A549 (cell line): ENCODE measurements around the gene ASCL5. TPM values are rescaled to one million over a fixed set of nuclear protein-coding genes. Genes with fewer than 3 reads are reported as not detected.

Source experiments
- ATAC-seq, 2 experiments: fragments of 200-7000 bp in 1 of 2; fragments of >200 bp in 1 of 2; cut with Nextera tagmentation in 1 of 2; cut with Tn5 transposase in 1 of 2; 3 replicates each; pipeline versions ENCODE4 v1.8.0 to v1.9.1; 2018 to 2020; ENCODE audit warnings: mild to moderate bottlenecking in 1 of 2, moderate library complexity in 1 of 2
- CTCF ChIA-PET: fragments of 300-600 bp; sonication (Branson Sonifier 250); formaldehyde crosslinking; extraction: SDS; loops from one replicate; lab custom pipeline; 2021; ENCODE audit warnings: antibody characterized with exemption, inconsistent platforms; lab: Yijun Ruan, JAX
- POLR2A ChIA-PET: fragments of 350-600 bp; formaldehyde crosslinking; extraction: SDS; loops from one replicate; lab custom pipeline; 2021; ENCODE audit warnings: antibody characterized with exemption, inconsistent platforms; lab: Yijun Ruan, JAX
- DNase-seq, 2 experiments: peaks; one replicate each; pipeline versions ENCODE4 v3.0.0 to v3.0.0-alpha.2; 2011 to 2016; ENCODE audit warnings: low read depth in 1 of 2, low spot score in 1 of 2
- FAIRE-seq: peaks from 2 replicates; lab custom pipeline; 2011; peaks lifted over from hg19 to GRCh38; lab: Jason Lieb, UNC
- H3K27ac ChIP-seq, 2 experiments: fragments of >200 bp; sonication (Bioruptor Twin); formaldehyde crosslinking; 3 replicates each; pipeline ENCODE4 v1.5.1; 2016 to 2017
- H3K4me1 ChIP-seq: fragments of >200 bp; sonication (Bioruptor Twin); formaldehyde crosslinking; 3 replicates; pipeline ENCODE4 v1.6.1; 2016
- H3K4me2 ChIP-seq: fragments of >200 bp; sonication (Bioruptor Twin); formaldehyde crosslinking; 3 replicates; pipeline ENCODE4 v1.6.1; 2016
- H3K4me3 ChIP-seq: fragments of >200 bp; sonication (Bioruptor Twin); formaldehyde crosslinking; 3 replicates; pipeline ENCODE4 v1.5.1; 2016
- H3K9me3 ChIP-seq: fragments of >200 bp; sonication (Bioruptor Twin); formaldehyde crosslinking; 3 replicates; pipeline ENCODE4 v1.6.1; 2016
- BHLHE40 ChIP-seq: IDR thresholded peaks from 2 replicates; pipeline ENCODE4 v1.6.1; 2012; ENCODE audit warnings: low read depth, low read length, inconsistent platforms
- CBX2 ChIP-seq: fragments of 200-600 bp; sonication (generic); IDR thresholded peaks from 2 replicates; pipeline ENCODE4 v1.6.1; 2016; ENCODE audit warnings: low read depth, mild to moderate bottlenecking, borderline replicate concordance
- CBX8 ChIP-seq: fragments of 200-600 bp; sonication (generic); IDR thresholded peaks from 2 replicates; pipeline ENCODE4 v1.6.1; 2016
- CHD4 ChIP-seq: fragments of 200-600 bp; sonication (generic); IDR thresholded peaks from 2 replicates; pipeline ENCODE4 v1.6.1; 2016; ENCODE audit warnings: antibody characterized with exemption, mild to moderate bottlenecking, borderline replicate concordance
- EHMT2 ChIP-seq: fragments of 200-600 bp; sonication (generic); IDR thresholded peaks from 2 replicates; pipeline ENCODE4 v1.6.1; 2016; ENCODE audit warnings: antibody characterized with exemption, low read depth, mild to moderate bottlenecking, moderate library complexity
- EP300 ChIP-seq, 2 experiments: fragments of >200 bp; sonication (Bioruptor Twin); formaldehyde crosslinking; IDR thresholded peaks; 2 replicates in 1 of 2; 3 replicates in 1 of 2; pipeline ENCODE4 v1.6.1; 2016 to 2017
- ESRRA ChIP-seq: fragments of 150-350 bp; IDR thresholded peaks from 2 replicates; pipeline ENCODE4 v1.6.1; 2014; ENCODE audit warnings: mild to moderate bottlenecking, low read length, borderline replicate concordance
- FOSB ChIP-seq: fragments of 250-450 bp; sonication (Bioruptor Pico); IDR thresholded peaks from 2 replicates; pipeline ENCODE4 v1.5.0; 2020; ENCODE audit warnings: mild to moderate bottlenecking, moderate library complexity
- FOSL2 ChIP-seq, 2 experiments: fragments of 450-650 bp in 1 of 2; fragments of >200 bp in 1 of 2; sonication (Bioruptor Twin) in 1 of 2; formaldehyde crosslinking; IDR thresholded peaks; 2 replicates each; pipeline versions ENCODE4 v1.5.0 to v1.6.1; 2016 to 2020; ENCODE audit warnings: mild to moderate bottlenecking in 1 of 2, moderate library complexity in 1 of 2
- FOXS1 ChIP-seq: fragments of 250-450 bp; sonication (Bioruptor Pico); IDR thresholded peaks from 2 replicates; pipeline ENCODE4 v1.5.0; 2020; ENCODE audit warnings: mild to moderate bottlenecking, moderate library complexity
- HEYL ChIP-seq: fragments of 250-450 bp; sonication (Bioruptor Pico); IDR thresholded peaks from 2 replicates; pipeline ENCODE4 v1.8.0; 2021; ENCODE audit warnings: mild to moderate bottlenecking, moderate library complexity
- JUN ChIP-seq, 2 experiments: fragments of >200 bp; sonication (Bioruptor Twin); formaldehyde crosslinking; IDR thresholded peaks; 2 replicates in 1 of 2; 3 replicates in 1 of 2; pipeline ENCODE4 v1.6.1; 2016 to 2017
- JUNB ChIP-seq: fragments of >200 bp; sonication (Bioruptor Twin); formaldehyde crosslinking; IDR thresholded peaks from 2 replicates; pipeline ENCODE4 v1.6.1; 2016
- MAFK ChIP-seq: fragments of 450-650 bp; IDR thresholded peaks from 2 replicates; pipeline ENCODE4 v1.6.1; 2014; ENCODE audit not compliant: partially characterized antibody
- MYC ChIP-seq: IDR thresholded peaks from 2 replicates; pipeline ENCODE4 v1.6.1; 2012; ENCODE audit warnings: mild to moderate bottlenecking, inconsistent platforms, low read length, improper control_type of control experiment, borderline replicate concordance
- PHF8 ChIP-seq: fragments of 200-600 bp; sonication (generic); IDR thresholded peaks from 2 replicates; pipeline ENCODE4 v1.6.1; 2016; ENCODE audit warnings: low read depth, mild to moderate bottlenecking, antibody characterized with exemption, moderate library complexity, borderline replicate concordance
- POLR2A ChIP-seq: IDR thresholded peaks from 2 replicates; pipeline ENCODE4 v1.6.1; 2012; ENCODE audit warnings: mild to moderate bottlenecking, low read length
- RAD21 ChIP-seq, 2 experiments: fragments of >200 bp in 1 of 2; sonication (Bioruptor Twin) in 1 of 2; formaldehyde crosslinking in 1 of 2; IDR thresholded peaks in 1 of 2; conservative IDR thresholded peaks in 1 of 2; 2 replicates in 1 of 2; 3 replicates in 1 of 2; pipeline ENCODE4 v1.6.1; 2012 to 2018; ENCODE audit warnings: inconsistent platforms in 1 of 2
- RFX5 ChIP-seq: fragments of 450-650 bp; IDR thresholded peaks from 2 replicates; pipeline ENCODE4 v1.7.1; 2014; ENCODE audit warnings: antibody characterized with exemption, mild to moderate bottlenecking, moderate library complexity
- SREBF2 ChIP-seq: fragments of 450-650 bp; IDR thresholded peaks from 2 replicates; pipeline ENCODE4 v1.6.1; 2014; ENCODE audit warnings: mild to moderate bottlenecking, moderate library complexity
- TFCP2L1 ChIP-seq: fragments of 250-450 bp; sonication (Bioruptor Pico); IDR thresholded peaks from 2 replicates; pipeline ENCODE4 v1.5.0; 2021; ENCODE audit warnings: mild to moderate bottlenecking
- TP53 ChIP-seq: fragments of 250-450 bp; sonication (Bioruptor Pico); IDR thresholded peaks from 2 replicates; pipeline ENCODE4 v1.5.0; 2021; ENCODE audit warnings: mild to moderate bottlenecking, moderate library complexity
- ZC3H11A ChIP-seq: fragments of 450-650 bp; IDR thresholded peaks from 2 replicates; pipeline ENCODE4 v1.6.1; 2014; ENCODE audit warnings: antibody characterized with exemption, mild to moderate bottlenecking
- ZNF302 ChIP-seq: fragments of 250-450 bp; sonication (Bioruptor Pico); IDR thresholded peaks from 2 replicates; pipeline ENCODE4 v1.9.0; 2021; ENCODE audit warnings: inconsistent platforms, mild to moderate bottlenecking, moderate library complexity
- WGBS: methylation state at CpG from one replicate; pipeline ENCODE4 v1.1.6; 2017; ENCODE audit errors: missing lambda C conversion rate; 5-methylcytosine and 5-hydroxymethylcytosine counted together
- polyA plus RNA-seq, 4 experiments: library from polyadenylated mRNA; depleted of rRNA in 3 of 4; stranded (reverse); fragments of >200 nt; fragmentation: RNase III in 1 of 4; extraction: RNeasy Plus Mini Kit Qiagen cat#74134 plus additional on column Dnase treatment in 1 of 4; gene quantifications; 2 replicates in 3 of 4; 3 replicates in 1 of 4; pipeline ENCODE4 v1.2.3, GENCODE V29; 2011 to 2017
- TF ChIP-seq, protein P1 (sequence below): IDR thresholded peaks from 2 replicates; pipeline ENCODE4 v1.6.1; 2012
- TF ChIP-seq, protein P2 (sequence below): fragments of >200 bp; sonication (Bioruptor Twin); formaldehyde crosslinking; IDR thresholded peaks from 3 replicates; pipeline ENCODE4 v1.5.1; 2016
- TF ChIP-seq, protein P3 (sequence below): IDR thresholded peaks from 2 replicates; pipeline ENCODE4 v1.6.1; 2012
- TF ChIP-seq, protein P4 (sequence below): fragments of 250-450 bp; sonication (Bioruptor Pico); IDR thresholded peaks from 2 replicates; pipeline ENCODE4 v1.5.0; 2021; ENCODE audit warnings: mild to moderate bottlenecking, moderate library complexity, borderline replicate concordance
- TF ChIP-seq, protein P5 (sequence below): IDR thresholded peaks from 2 replicates; pipeline ENCODE4 v1.6.1; 2012; ENCODE audit warnings: low read depth, borderline replicate concordance
- TF ChIP-seq, protein P6 (sequence below): fragments of 250-450 bp; sonication (Bioruptor Pico); IDR thresholded peaks from 2 replicates; pipeline ENCODE4 v1.5.0; 2020; ENCODE audit warnings: low read depth, mild to moderate bottlenecking, moderate library complexity

The ASCL5 gene
- polyA plus RNA-seq, 2 of the 4 experiments (the other 2 are of a cell fraction) = 0.09 TPM; not detected in 1

DNA sequence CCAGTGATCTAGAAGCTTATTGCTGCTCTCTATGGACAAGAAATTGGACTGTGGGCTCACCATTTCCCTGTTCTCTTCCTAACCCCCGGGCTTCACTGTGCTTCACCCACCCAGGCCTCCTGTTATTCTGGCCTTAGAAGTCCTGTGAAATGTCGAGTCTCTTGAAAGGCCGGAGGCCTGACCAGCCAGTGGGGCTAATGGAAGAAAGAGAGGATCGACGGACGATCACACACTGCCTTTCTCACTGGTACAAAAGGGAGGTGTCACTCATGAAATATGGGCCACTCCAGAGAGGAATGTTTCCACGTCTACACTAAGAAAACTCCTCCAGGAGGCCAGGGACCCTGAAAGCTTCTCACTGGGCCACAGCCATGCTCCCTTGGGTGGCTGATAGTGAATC lies 50.9 kb downstream of the ASCL5 start:
- no peak overlapping the region for H3K4me2 ChIP-seq
- no peak overlapping the region for H3K4me3 ChIP-seq
- no peaks in the 10 kb centered on the region for H3K4me1 ChIP-seq
- FAIRE-seq (no peak), DNase-seq (no peak), ATAC-seq (no peak)
- 56% methylated on average over 7 of the region's 7 CpGs for WGBS
- POLR2A ChIA-PET = no interaction called here
- no peak overlapping the region for H3K27ac ChIP-seq
- no peak for TF ChIP-seq CBX8
- TF ChIP-seq, protein P1, sequence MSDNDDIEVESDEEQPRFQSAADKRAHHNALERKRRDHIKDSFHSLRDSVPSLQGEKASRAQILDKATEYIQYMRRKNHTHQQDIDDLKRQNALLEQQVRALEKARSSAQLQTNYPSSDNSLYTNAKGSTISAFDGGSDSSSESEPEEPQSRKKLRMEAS = no peak
- no peak for TF ChIP-seq SREBF2
- TF ChIP-seq JUN (IDR thresholded peaks at IDR 0.05) = no peak
- TF ChIP-seq JUNB = no peak
- TF ChIP-seq RFX5 = no peak
- TF ChIP-seq, protein P2, sequence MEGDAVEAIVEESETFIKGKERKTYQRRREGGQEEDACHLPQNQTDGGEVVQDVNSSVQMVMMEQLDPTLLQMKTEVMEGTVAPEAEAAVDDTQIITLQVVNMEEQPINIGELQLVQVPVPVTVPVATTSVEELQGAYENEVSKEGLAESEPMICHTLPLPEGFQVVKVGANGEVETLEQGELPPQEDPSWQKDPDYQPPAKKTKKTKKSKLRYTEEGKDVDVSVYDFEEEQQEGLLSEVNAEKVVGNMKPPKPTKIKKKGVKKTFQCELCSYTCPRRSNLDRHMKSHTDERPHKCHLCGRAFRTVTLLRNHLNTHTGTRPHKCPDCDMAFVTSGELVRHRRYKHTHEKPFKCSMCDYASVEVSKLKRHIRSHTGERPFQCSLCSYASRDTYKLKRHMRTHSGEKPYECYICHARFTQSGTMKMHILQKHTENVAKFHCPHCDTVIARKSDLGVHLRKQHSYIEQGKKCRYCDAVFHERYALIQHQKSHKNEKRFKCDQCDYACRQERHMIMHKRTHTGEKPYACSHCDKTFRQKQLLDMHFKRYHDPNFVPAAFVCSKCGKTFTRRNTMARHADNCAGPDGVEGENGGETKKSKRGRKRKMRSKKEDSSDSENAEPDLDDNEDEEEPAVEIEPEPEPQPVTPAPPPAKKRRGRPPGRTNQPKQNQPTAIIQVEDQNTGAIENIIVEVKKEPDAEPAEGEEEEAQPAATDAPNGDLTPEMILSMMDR = no peak
- TF ChIP-seq HEYL (CRISPR knock-in tag) = no peak
- TF ChIP-seq, protein P3, sequence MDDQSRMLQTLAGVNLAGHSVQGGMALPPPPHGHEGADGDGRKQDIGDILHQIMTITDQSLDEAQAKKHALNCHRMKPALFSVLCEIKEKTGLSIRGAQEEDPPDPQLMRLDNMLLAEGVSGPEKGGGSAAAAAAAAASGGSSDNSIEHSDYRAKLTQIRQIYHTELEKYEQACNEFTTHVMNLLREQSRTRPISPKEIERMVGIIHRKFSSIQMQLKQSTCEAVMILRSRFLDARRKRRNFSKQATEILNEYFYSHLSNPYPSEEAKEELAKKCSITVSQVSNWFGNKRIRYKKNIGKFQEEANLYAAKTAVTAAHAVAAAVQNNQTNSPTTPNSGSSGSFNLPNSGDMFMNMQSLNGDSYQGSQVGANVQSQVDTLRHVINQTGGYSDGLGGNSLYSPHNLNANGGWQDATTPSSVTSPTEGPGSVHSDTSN = no peak
- no peak for TF ChIP-seq PHF8
- TF ChIP-seq, protein P4, sequence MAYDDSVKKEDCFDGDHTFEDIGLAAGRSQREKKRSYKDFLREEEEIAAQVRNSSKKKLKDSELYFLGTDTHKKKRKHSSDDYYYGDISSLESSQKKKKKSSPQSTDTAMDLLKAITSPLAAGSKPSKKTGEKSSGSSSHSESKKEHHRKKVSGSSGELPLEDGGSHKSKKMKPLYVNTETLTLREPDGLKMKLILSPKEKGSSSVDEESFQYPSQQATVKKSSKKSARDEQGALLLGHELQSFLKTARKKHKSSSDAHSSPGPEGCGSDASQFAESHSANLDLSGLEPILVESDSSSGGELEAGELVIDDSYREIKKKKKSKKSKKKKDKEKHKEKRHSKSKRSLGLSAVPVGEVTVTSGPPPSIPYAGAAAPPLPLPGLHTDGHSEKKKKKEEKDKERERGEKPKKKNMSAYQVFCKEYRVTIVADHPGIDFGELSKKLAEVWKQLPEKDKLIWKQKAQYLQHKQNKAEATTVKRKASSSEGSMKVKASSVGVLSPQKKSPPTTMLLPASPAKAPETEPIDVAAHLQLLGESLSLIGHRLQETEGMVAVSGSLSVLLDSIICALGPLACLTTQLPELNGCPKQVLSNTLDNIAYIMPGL = no peak
- TF ChIP-seq FOXS1 (CRISPR knock-in tag) = no peak
- TF ChIP-seq, protein P5, sequence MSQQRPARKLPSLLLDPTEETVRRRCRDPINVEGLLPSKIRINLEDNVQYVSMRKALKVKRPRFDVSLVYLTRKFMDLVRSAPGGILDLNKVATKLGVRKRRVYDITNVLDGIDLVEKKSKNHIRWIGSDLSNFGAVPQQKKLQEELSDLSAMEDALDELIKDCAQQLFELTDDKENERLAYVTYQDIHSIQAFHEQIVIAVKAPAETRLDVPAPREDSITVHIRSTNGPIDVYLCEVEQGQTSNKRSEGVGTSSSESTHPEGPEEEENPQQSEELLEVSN = no peak
- TF ChIP-seq EP300 (IDR thresholded peaks at IDR 0.05) = no peak
- no peak for TF ChIP-seq FOSL2 (IDR thresholded peaks at IDR 0.05)
- TF ChIP-seq FOSL2 (CRISPR knock-in tag; IDR thresholded peaks at IDR 0.05) = no peak
- H3K9me3 ChIP-seq = no peaks in the 10 kb centered on the region
- CTCF ChIA-PET = interaction anchor here (1.2 to 3.0 kb wide), 4 partner anchors 9 to 73 kb away, joined by 4 to 10 read pairs (median 6); no protein-coding TSS in a partner anchor

DNA sequence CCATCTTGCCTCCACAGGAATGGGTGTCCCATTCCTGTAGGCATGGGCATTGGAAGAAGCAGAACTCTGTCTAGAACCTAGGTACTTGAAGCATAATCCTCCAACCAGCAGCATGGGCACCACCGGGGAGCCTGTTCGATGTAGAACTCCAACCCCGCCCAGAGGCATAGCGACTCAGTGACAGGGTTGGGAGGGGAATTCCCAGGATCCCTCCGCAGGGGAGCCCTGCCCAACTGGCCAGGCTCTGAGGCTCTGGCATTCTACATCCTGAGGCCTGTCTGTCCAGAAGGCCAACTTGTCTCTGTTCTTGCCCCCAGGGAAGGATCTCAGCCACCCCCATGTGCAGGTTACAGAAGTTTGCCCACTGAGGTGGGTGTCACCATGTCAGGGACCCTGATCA lies 53.0 kb downstream of the ASCL5 start:
- DNase-seq (no peak), FAIRE-seq (no peak), ATAC-seq (no peak)
- Histone ChIP-seq H3K4me3 (no peak overlapping the region), H3K4me2 (no peak overlapping the region), H3K9me3 (no peaks in the 10 kb centered on the region), H3K4me1 (no peaks in the 10 kb centered on the region), H3K27ac (no peak overlapping the region)
- ChIA-PET CTCF (interaction anchor here (1.7 to 3.0 kb wide), 2 partner anchors 12 to 102 kb away, joined by 5 to 10 read pairs; no protein-coding TSS in a partner anchor), POLR2A (no interaction called here)
- 77% methylated on average over 5 of the region's 5 CpGs for WGBS
- TF ChIP-seq BHLHE40 (no peak), RFX5 (no peak), RAD21 (conservative IDR thresholded peaks at IDR 0.05 in 1 of 2, IDR thresholded peaks at IDR 0.05 in 1 of 2) (no peak), SREBF2 (no peak), CBX2 (no peak), EHMT2 (no peak), POLR2A (no peak), TFCP2L1 (CRISPR knock-in tag) (no peak), MAFK (no peak), ESRRA (no peak), ZNF302 (CRISPR knock-in tag) (no peak), JUN (IDR thresholded peaks at IDR 0.05) (no peak), TP53 (no peak), ZC3H11A (no peak), MYC (no peak), CHD4 (no peak), FOSB (CRISPR knock-in tag) (no peak)
- TF ChIP-seq, protein P6, sequence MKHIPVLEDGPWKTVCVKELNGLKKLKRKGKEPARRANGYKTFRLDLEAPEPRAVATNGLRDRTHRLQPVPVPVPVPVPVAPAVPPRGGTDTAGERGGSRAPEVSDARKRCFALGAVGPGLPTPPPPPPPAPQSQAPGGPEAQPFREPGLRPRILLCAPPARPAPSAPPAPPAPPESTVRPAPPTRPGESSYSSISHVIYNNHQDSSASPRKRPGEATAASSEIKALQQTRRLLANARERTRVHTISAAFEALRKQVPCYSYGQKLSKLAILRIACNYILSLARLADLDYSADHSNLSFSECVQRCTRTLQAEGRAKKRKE (CRISPR knock-in tag) = no peak
